Upper lobe of left lung (tissue), 6 donors: ENCODE data around the gene TADA3. TPM values are rescaled to one million over a fixed set of nuclear protein-coding genes. Genes with fewer than 3 reads are reported as not detected.

Experiments used
- ATAC-seq, 2 donors: fragments of 200-7000 bp; cut with Tn5 transposase; one replicate each; pipeline ENCODE4 v1.9.1; 2022; ENCODE audit warnings: mild to moderate bottlenecking in 2 of 2, moderate library complexity in 2 of 2; ENCODE audit not compliant: low FRiP score in 2 of 2
- DNase-seq, 2 donors: peaks; one replicate each; pipeline ENCODE4 v3.0.0-alpha.2; 2019 to 2020
- H3K27ac ChIP-seq, 4 donors: fragments of 200-600 bp; sonication (generic); one replicate each; pipeline ENCODE4 v1.5.1; 2016 to 2019
- H3K27me3 ChIP-seq, 4 donors: fragments of 200-600 bp; sonication (generic); one replicate each; pipeline ENCODE4 v1.5.1; 2017 to 2019
- H3K36me3 ChIP-seq, 4 donors: fragments of 200-600 bp; sonication (generic); one replicate each; pipeline ENCODE4 v1.5.1; 2016 to 2019
- H3K4me1 ChIP-seq, 4 donors: fragments of 200-600 bp; sonication (generic); one replicate each; pipeline ENCODE4 v1.5.1; 2018 to 2019
- H3K4me3 ChIP-seq, 4 donors: fragments of 200-600 bp; sonication (generic); one replicate each; pipeline ENCODE4 v1.5.1; 2017 to 2019; ENCODE audit warnings: mild to moderate bottlenecking in 2 of 4, moderate library complexity in 1 of 4
- H3K9me3 ChIP-seq, 4 donors: fragments of 200-600 bp; sonication (generic); one replicate each; pipeline ENCODE4 v1.5.1; 2018 to 2019
- CTCF ChIP-seq, 6 experiments: fragments of 450-650 bp in 4 of 6; fragments of 200-600 bp in 2 of 6; sonication (generic) in 2 of 6; IDR thresholded peaks; one replicate each; pipeline ENCODE4 v1.5.1; 2016 to 2019; ENCODE audit warnings: antibody characterized with exemption in 6 of 6
- EP300 ChIP-seq, 4 donors: sonication (generic); formaldehyde crosslinking; IDR thresholded peaks; one replicate each; pipeline ENCODE4 v1.5.1; 2017; ENCODE audit warnings: antibody characterized with exemption in 4 of 4, control low read depth in 2 of 4
- POLR2A ChIP-seq, 4 donors: fragments of 450-650 bp; IDR thresholded peaks; one replicate each; pipeline ENCODE4 v1.5.1; 2016 to 2017; ENCODE audit warnings: antibody characterized with exemption in 4 of 4, mild to moderate bottlenecking in 2 of 4
- POLR2AphosphoS5 ChIP-seq, 2 donors: sonication (generic); formaldehyde crosslinking; IDR thresholded peaks; one replicate each; pipeline ENCODE4 v1.5.1; 2017; ENCODE audit warnings: antibody characterized with exemption in 2 of 2
- WGBS, 2 donors: methylation state at CpG; one replicate each; pipeline ENCODE4 v1.1.5; 2017 to 2018; 5-methylcytosine and 5-hydroxymethylcytosine counted together
- total RNA-seq, 6 donors: library from RNA; depleted of rRNA in 4 of 6; stranded (reverse); fragments of >200 nt in 4 of 6; gene quantifications; one replicate each; pipeline versions ENCODE4 v1.1.0 to v1.2.1, GENCODE V29; 2016 to 2021
- donor health status: DM: no; HTN: no; CAD: no; lungs with moderate emphysema.
- donor health status: DM: no; HTN: yes; CAD: no; lungs with severe emphysema.

The TADA3 gene
- total RNA-seq, 6 donors from 2014 or later, result 48.2 to 68.0 (median 60.7) TPM

- Histone ChIP-seq H3K27me3 (no peaks in the 10 kb centered on the region), H3K4me3 (no peak overlapping the region), H3K36me3 (peaks cover 21 to 79% (median 52%) of the 10 kb centered on the region in 4 donors), H3K9me3 (no peaks in the 10 kb centered on the region), H3K27ac (no peak overlapping the region), H3K4me1 (peaks cover 4 to 10% (median 7%) of the 10 kb centered on the region in 4 donors)
- 94 to 97% methylated on average over 7 of the region's 7 CpGs for WGBS, 2 donors
- DNase-seq (no peak), ATAC-seq (no peak)
- no peak for TF ChIP-seq EP300 (IDR thresholded peaks at IDR 0.05)
- TF ChIP-seq POLR2A (IDR thresholded peaks at IDR 0.05), result no peak
- TF ChIP-seq CTCF (IDR thresholded peaks at IDR 0.05), result no peak
- TF ChIP-seq POLR2AphosphoS5 (IDR thresholded peaks at IDR 0.05), result no peak
These were observed 6.0 kb downstream of the TADA3 start for GRCh38 chr3:9786209-9786739.

- DNase-seq (no peak), ATAC-seq (no peak)
- Histone ChIP-seq H3K27ac (no peak overlapping the region), H3K9me3 (no peaks in the 10 kb centered on the region), H3K4me1 (peaks cover under 1 to 4% (median 3%) of the 10 kb centered on the region in 4 donors), H3K4me3 (no peak overlapping the region), H3K36me3 (peaks cover 21 to 83% (median 56%) of the 10 kb centered on the region in 4 donors), H3K27me3 (no peaks in the 10 kb centered on the region)
- TF ChIP-seq POLR2A (IDR thresholded peaks at IDR 0.05), result no peak
- WGBS, 2 donors, result 80 to 82% methylated on average over 7 of the region's 7 CpGs
These were observed 6.7 kb downstream of the TADA3 start for GRCh38 chr3:9785602-9786001.

- no peaks in the 10 kb centered on the region for H3K9me3 ChIP-seq
- no peaks in the 10 kb centered on the region for H3K27me3 ChIP-seq
- peaks cover 21 to 90% (median 58%) of the 10 kb centered on the region in 4 donors for H3K36me3 ChIP-seq
- TF ChIP-seq EP300 (IDR thresholded peaks at IDR 0.05) (no peak), CTCF (IDR thresholded peaks at IDR 0.05) (no peak)
- no peak overlapping the region for H3K4me3 ChIP-seq
- 92 to 94% methylated on average over 4 of the region's 4 CpGs for WGBS, 2 donors
- H3K4me1 ChIP-seq, result peaks cover 0 to 11% (median 6%) of the 10 kb centered on the region in 4 donors
- DNase-seq (no peak), ATAC-seq (no peak)
- no peak overlapping the region for H3K27ac ChIP-seq
These were observed 7.3 kb downstream of the TADA3 start for GRCh38 chr3:9784965-9785364.

- no peaks in the 10 kb centered on the region for H3K9me3 ChIP-seq
- no peak for ATAC-seq
- H3K27me3 ChIP-seq, result no peaks in the 10 kb centered on the region
- H3K4me1 ChIP-seq, result peaks cover 0 to 13% (median 6%) of the 10 kb centered on the region in 4 donors
- no peak overlapping the region for H3K4me3 ChIP-seq
- TF ChIP-seq POLR2A (IDR thresholded peaks at IDR 0.05) (no peak), CTCF (IDR thresholded peaks at IDR 0.05) (no peak), POLR2AphosphoS5 (IDR thresholded peaks at IDR 0.05) (no peak), EP300 (IDR thresholded peaks at IDR 0.05) (no peak)
- DNase-seq, result no peak
- no peak overlapping the region for H3K27ac ChIP-seq
- WGBS, 2 donors, result 100% methylated on average over 3 to 10 of the region's 14 CpGs
- H3K36me3 ChIP-seq, result peaks cover 18 to 88% (median 52%) of the 10 kb centered on the region in 4 donors
These were observed 8.3 kb downstream of the TADA3 start for GRCh38 chr3:9783954-9784353.

GRCh38 chr3:9782770-9783169 lies 9.5 kb downstream of the TADA3 start:
- TF ChIP-seq CTCF (IDR thresholded peaks at IDR 0.05) (no peak), EP300 (IDR thresholded peaks at IDR 0.05) (no peak)
- H3K4me1 ChIP-seq, result peaks cover 0 to 18% (median 6%) of the 10 kb centered on the region in 4 donors
- peaks cover 17 to 81% (median 49%) of the 10 kb centered on the region in 4 donors for H3K36me3 ChIP-seq
- DNase-seq (no peak), ATAC-seq (no peak)
- 48 to 55% methylated on average over 3 of the region's 3 CpGs for WGBS, 2 donors
- no peak overlapping the region for H3K27ac ChIP-seq
- H3K4me3 ChIP-seq, result no peak overlapping the region
- H3K9me3 ChIP-seq, result no peaks in the 10 kb centered on the region
- no peaks in the 10 kb centered on the region for H3K27me3 ChIP-seq
